Endothelial cell of umbilical vein (primary cell): ENCODE measurements around the gene COX14. TPM values are rescaled to one million over a fixed set of nuclear protein-coding genes. Genes with fewer than 3 reads are reported as not detected.

Source experiments
- BruUV-seq: library from RNA; stranded (reverse); fragments of 400-500 nt; replicated peaks from 2 replicates; lab custom pipeline; 2021; lab: Mats Ljungman, UMichigan
- CTCF ChIA-PET: fragments of 300-600, 350-600 bp; sonication (Branson Sonifier 250); formaldehyde crosslinking; loops from one replicate; lab custom pipeline; 2021; ENCODE audit warnings: antibody characterized with exemption, inconsistent platforms; lab: Charles Lee
- POLR2A ChIA-PET: fragments of 300-600, 350-600 bp; sonication (Branson Sonifier 250); formaldehyde crosslinking; loops from one replicate; lab custom pipeline; 2021; ENCODE audit warnings: antibody characterized with exemption, inconsistent platforms; lab: Charles Lee
- DNase-seq: peaks from one replicate; pipeline ENCODE4 v3.0.0-alpha.2; 2011; ENCODE audit warnings: low read depth, low spot score
- FAIRE-seq: peaks from 2 replicates; lab custom pipeline; 2011; peaks lifted over from hg19 to GRCh38; lab: Jason Lieb, UNC
- H2AFZ ChIP-seq: 2 replicates; pipeline ENCODE4 v1.6.0; 2012; ENCODE audit warnings: low read depth, low read length, control low read depth, inconsistent platforms
- H3K27ac ChIP-seq: 2 replicates; pipeline ENCODE4 v1.5.1; 2011; ENCODE audit warnings: low read depth, mild to moderate bottlenecking, control low read depth, low read length, moderate library complexity; ENCODE audit not compliant: insufficient read depth
- H3K27me3 ChIP-seq, 2 experiments: 2 replicates each; pipeline versions ENCODE4 v1.6.0 to v1.6.1; 2011; ENCODE audit warnings: low read length in 2 of 2, mixed read lengths in 1 of 2; ENCODE audit not compliant: control insufficient read depth in 2 of 2, insufficient read depth in 2 of 2
- H3K36me3 ChIP-seq, 2 experiments: 2 replicates in 1 of 2; 3 replicates in 1 of 2; pipeline ENCODE4 v1.5.1; 2011; ENCODE audit warnings: low read length in 2 of 2, mild to moderate bottlenecking in 1 of 2, moderate library complexity in 1 of 2; ENCODE audit not compliant: control insufficient read depth in 2 of 2, insufficient read depth in 2 of 2; ENCODE audit errors: extremely low read depth in 1 of 2
- H3K4me1 ChIP-seq: 3 replicates; pipeline ENCODE4 v1.5.1; 2011; ENCODE audit warnings: mild to moderate bottlenecking, low read length; ENCODE audit not compliant: control insufficient read depth, insufficient read depth; ENCODE audit errors: extremely low read depth
- H3K4me2 ChIP-seq: 2 replicates; pipeline ENCODE4 v1.6.1; 2011; ENCODE audit warnings: low read length, control low read depth, mixed read lengths; ENCODE audit not compliant: insufficient read depth
- H3K4me3 ChIP-seq, 3 experiments: fragments of 200-600 bp in 1 of 3; sonication (generic), shearing (Covaris generic) in 1 of 3; replicated peaks in 1 of 3; 2 replicates each; pipeline ENCODE4 v1.5.1; 2011 to 2016; ENCODE audit warnings: control low read depth in 3 of 3, low read length in 3 of 3, mild to moderate bottlenecking in 2 of 3, inconsistent platforms in 1 of 3, low read depth in 1 of 3, moderate library complexity in 1 of 3; ENCODE audit not compliant: insufficient read depth in 1 of 3
- H3K79me2 ChIP-seq: 2 replicates; pipeline ENCODE4 v1.6.0; 2012; ENCODE audit warnings: low read length, inconsistent platforms; ENCODE audit not compliant: control insufficient read depth, insufficient read depth
- H3K9ac ChIP-seq: replicated peaks from 2 replicates; pipeline ENCODE3; 2011; ENCODE audit warnings: low read length, control low read depth; ENCODE audit not compliant: insufficient read depth; ENCODE audit errors: extremely low read depth
- H3K9me1 ChIP-seq: replicated peaks from 3 replicates; pipeline ENCODE4 v1.6.0; 2011; ENCODE audit warnings: mild to moderate bottlenecking, low read length; ENCODE audit not compliant: control insufficient read depth, insufficient read depth; ENCODE audit errors: extremely low read depth
- H3K9me3 ChIP-seq: replicated peaks from 2 replicates; pipeline ENCODE4 v1.5.1; 2012; ENCODE audit warnings: low read length, inconsistent platforms; ENCODE audit not compliant: control insufficient read depth, insufficient read depth
- H4K20me1 ChIP-seq: replicated peaks from 2 replicates; pipeline ENCODE3; 2011; ENCODE audit warnings: mild to moderate bottlenecking, low read length; ENCODE audit not compliant: control insufficient read depth, insufficient read depth; ENCODE audit errors: extremely low read depth
- EZH2 ChIP-seq: IDR thresholded peaks from 2 replicates; pipeline ENCODE4 v1.6.1; 2012; ENCODE audit warnings: borderline replicate concordance, low read depth, mild to moderate bottlenecking, moderate library complexity, low read length, inconsistent platforms; ENCODE audit not compliant: severe bottlenecking
- FOS ChIP-seq: IDR thresholded peaks from 2 replicates; pipeline ENCODE4 v1.6.1; 2011; ENCODE audit warnings: mild to moderate bottlenecking, low read length, moderate library complexity, borderline replicate concordance; ENCODE audit not compliant: insufficient read depth
- GATA2 ChIP-seq: IDR thresholded peaks from 2 replicates; pipeline ENCODE4 v1.7.0; 2011; ENCODE audit warnings: low read depth, mild to moderate bottlenecking, moderate library complexity, mixed read lengths, low read length; ENCODE audit not compliant: insufficient read length, insufficient read depth
- JUN ChIP-seq: IDR thresholded peaks from 2 replicates; pipeline ENCODE4 v1.6.1; 2011; ENCODE audit warnings: borderline replicate concordance, low read depth; ENCODE audit not compliant: insufficient read length, insufficient read depth
- MYC ChIP-seq: IDR thresholded peaks from one replicate; pipeline ENCODE4 v1.6.1; 2011; ENCODE audit warnings: mild to moderate bottlenecking, low read depth, low read length
- POLR2A ChIP-seq: IDR thresholded peaks from 2 replicates; pipeline ENCODE4 v1.6.1; 2012; ENCODE audit warnings: low read depth, mild to moderate bottlenecking, control low read depth, low read length
- POLR2AphosphoS5 ChIP-seq: IDR thresholded peaks from 2 replicates; pipeline ENCODE4 v1.6.1; 2012; ENCODE audit warnings: low read depth, mild to moderate bottlenecking, control low read depth, low read length, moderate library complexity; ENCODE audit not compliant: insufficient read depth
- dilution Hi-C: fragments of 300-500 bp; cut with MboI; formaldehyde crosslinking; loops from one replicate; pipeline ENCODE4 v1.15.0; 2019; ENCODE audit warnings: low sequenced_read_pairs; ENCODE audit not compliant: extremely low pct_ligation_motif_present
- intact Hi-C: fragments of 100-400 bp; cut with micrococcal nuclease; formaldehyde crosslinking; loops from one replicate; pipeline ENCODE4 v1.10.0; 2022
- polyA plus RNA-seq, 4 experiments: library from polyadenylated mRNA; depleted of rRNA in 3 of 4; stranded (reverse) in 3 of 4; unstranded in 1 of 4; fragments of >200 nt; gene quantifications; 2 replicates each; pipeline versions ENCODE4 v1.2.1 to v1.2.3, GENCODE V29; 2011 to 2012; ENCODE audit warnings: missing spikeins in 1 of 4
- total RNA-seq: library from RNA; stranded (reverse); gene quantifications from 2 replicates; pipeline ENCODE4 v1.2.3, GENCODE V29; 2021
- TF ChIP-seq, protein P1 (sequence below): IDR thresholded peaks from 2 replicates; pipeline ENCODE4 v1.6.1; 2011; ENCODE audit not compliant: insufficient read depth, insufficient read length
- TF ChIP-seq, protein P2 (sequence below), 2 donors: IDR thresholded peaks; 1 replicate in 1 of 2; 2 replicates in 1 of 2; pipeline ENCODE4 v1.5.1; 2011; ENCODE audit warnings: low read length in 2 of 2, mild to moderate bottlenecking in 2 of 2, moderate library complexity in 2 of 2, control low read depth in 1 of 2, inconsistent platforms in 1 of 2, low read depth in 1 of 2; ENCODE audit not compliant: insufficient read depth in 1 of 2; ENCODE audit errors: extremely low read depth in 1 of 2

The COX14 gene
- total and polyA plus RNA-seq, 2 donors (not counting 3 experiments of a cell fraction or from before 2014, with no cell fraction given): 40.3 to 106 TPM

DNA sequence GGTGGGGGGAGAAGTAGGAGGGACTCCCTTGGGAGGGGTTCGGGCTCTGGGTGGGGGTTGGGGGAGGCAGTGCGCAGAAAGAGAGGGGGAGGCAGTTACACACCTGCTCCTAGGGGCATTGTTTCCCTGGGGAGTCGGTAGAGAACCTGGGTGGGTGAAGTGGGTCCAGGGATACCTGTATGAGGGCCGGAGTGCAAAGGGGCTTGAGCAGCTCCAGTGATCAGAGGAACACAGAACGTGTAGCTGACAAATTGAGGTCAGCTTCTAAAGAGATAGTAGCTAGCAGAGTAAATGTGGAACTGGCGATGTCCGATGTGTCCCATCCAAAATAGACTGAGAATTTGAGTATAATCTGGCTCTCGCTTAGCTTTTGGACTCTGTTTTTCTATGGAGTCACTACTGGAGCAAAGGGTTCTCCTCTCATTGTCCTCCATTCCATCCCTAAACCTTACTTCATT lies 26.4 kb upstream of the COX14 start:
- DNase-seq (no peak), FAIRE-seq (peak; percentile 58)
- H2AFZ ChIP-seq: no peak overlapping the region
- H3K9me3 ChIP-seq: no peaks in the 10 kb centered on the region
- POLR2A ChIA-PET: interaction anchor here (1.0 to 1.9 kb wide), 4 partner anchors 26 to 229 kb away, joined by 3 to 17 read pairs (median 6); partner anchors contain the start of genes CERS5 and COX14
- peak overlapping the region; percentile 6 for H3K9ac ChIP-seq
- no peak overlapping the region for H3K27ac ChIP-seq
- CTCF ChIA-PET: interaction anchor here (1.0 to 5.6 kb wide), 24 partner anchors 9 to 229 kb away, joined by 3 to 89 read pairs (median 4); partner anchors contain the start of genes CERS5, COX14, LIMA1 and RACGAP1
- H3K79me2 ChIP-seq: peaks cover 16% of the 10 kb centered on the region
- intact Hi-C loops: loop anchor here (1.0 kb wide), 2 partner anchors 10 to 27 kb away; partner anchors contain the start of gene COX14
- H3K36me3 ChIP-seq: peaks cover 22 to 25% of the 10 kb centered on the region in 2 experiments
- H3K27me3 ChIP-seq: no peaks in the 10 kb centered on the region
- no peaks in the 10 kb centered on the region for H3K9me1 ChIP-seq
- H4K20me1 ChIP-seq: no peaks in the 10 kb centered on the region
- no TSS peak for BruUV-seq
- dilution Hi-C loops: no loop called here
- H3K4me2 ChIP-seq: peak overlapping the region; percentile 32
- TF ChIP-seq, protein P1, sequence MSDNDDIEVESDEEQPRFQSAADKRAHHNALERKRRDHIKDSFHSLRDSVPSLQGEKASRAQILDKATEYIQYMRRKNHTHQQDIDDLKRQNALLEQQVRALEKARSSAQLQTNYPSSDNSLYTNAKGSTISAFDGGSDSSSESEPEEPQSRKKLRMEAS: no peak
- TF ChIP-seq, protein P2, sequence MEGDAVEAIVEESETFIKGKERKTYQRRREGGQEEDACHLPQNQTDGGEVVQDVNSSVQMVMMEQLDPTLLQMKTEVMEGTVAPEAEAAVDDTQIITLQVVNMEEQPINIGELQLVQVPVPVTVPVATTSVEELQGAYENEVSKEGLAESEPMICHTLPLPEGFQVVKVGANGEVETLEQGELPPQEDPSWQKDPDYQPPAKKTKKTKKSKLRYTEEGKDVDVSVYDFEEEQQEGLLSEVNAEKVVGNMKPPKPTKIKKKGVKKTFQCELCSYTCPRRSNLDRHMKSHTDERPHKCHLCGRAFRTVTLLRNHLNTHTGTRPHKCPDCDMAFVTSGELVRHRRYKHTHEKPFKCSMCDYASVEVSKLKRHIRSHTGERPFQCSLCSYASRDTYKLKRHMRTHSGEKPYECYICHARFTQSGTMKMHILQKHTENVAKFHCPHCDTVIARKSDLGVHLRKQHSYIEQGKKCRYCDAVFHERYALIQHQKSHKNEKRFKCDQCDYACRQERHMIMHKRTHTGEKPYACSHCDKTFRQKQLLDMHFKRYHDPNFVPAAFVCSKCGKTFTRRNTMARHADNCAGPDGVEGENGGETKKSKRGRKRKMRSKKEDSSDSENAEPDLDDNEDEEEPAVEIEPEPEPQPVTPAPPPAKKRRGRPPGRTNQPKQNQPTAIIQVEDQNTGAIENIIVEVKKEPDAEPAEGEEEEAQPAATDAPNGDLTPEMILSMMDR (IDR thresholded peaks at IDR 0.05; ENCODE audit: extremely low read depth in 1 of 2, insufficient read depth in 1 of 2, low read depth in 1 of 2, low read length in 2 of 2): no peak
- TF ChIP-seq MYC: no peak
- H3K4me1 ChIP-seq: peaks cover 35% of the 10 kb centered on the region
- peak overlapping the region; percentile 51 to 80 (median 52) for H3K4me3 ChIP-seq

DNA sequence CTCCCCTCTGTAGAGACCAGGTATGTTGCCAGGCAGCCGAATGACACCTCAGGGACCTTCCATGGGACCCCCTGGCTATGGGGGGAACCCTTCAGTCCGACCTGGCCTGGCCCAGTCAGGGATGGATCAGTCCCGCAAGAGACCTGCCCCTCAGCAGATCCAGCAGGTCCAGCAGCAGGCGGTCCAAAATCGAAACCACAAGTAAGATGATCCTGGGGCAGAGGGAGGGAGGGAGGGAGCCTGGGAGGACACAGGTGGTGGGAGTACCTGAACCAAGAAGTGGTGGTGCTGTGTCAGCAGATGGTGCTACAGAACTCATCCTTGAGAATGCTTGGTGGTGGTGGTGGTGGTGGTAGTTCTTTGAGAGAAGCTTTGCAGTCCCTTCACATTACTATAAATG lies 25.9 kb upstream of the COX14 start:
- no peak overlapping the region for H3K27ac ChIP-seq

More for the DNA sequence above, 25.9 kb upstream of the COX14 start:
- ChIA-PET POLR2A (interaction anchor here (1.9 kb wide), 1 partner anchor 25 kb away, joined by 17 read pairs; the partner anchor contains the start of gene COX14), CTCF (interaction anchor here (2.7 to 5.6 kb wide), 2 partner anchors 25 to 89 kb away, joined by 17 to 89 read pairs; partner anchors contain the start of gene COX14)
- no peak for FAIRE-seq
- Histone ChIP-seq H3K4me3 (peak overlapping the region in 1 of 3 experiments; percentile 52), H3K9me1 (no peaks in the 10 kb centered on the region), H3K27me3 (no peaks in the 10 kb centered on the region), H3K4me2 (peak overlapping the region; percentile 32), H3K9ac (peak overlapping the region; percentile 6), H3K4me1 (peaks cover 35% of the 10 kb centered on the region), H2AFZ (no peak overlapping the region), H3K9me3 (no peaks in the 10 kb centered on the region), H4K20me1 (no peaks in the 10 kb centered on the region), H3K36me3 (peaks cover 22 to 25% of the 10 kb centered on the region in 2 experiments), H3K79me2 (peaks cover 16% of the 10 kb centered on the region)
- intact Hi-C loops (no loop called here), dilution Hi-C loops (no loop called here)
- no peak for DNase-seq
- no TSS peak for BruUV-seq
- no peak for TF ChIP-seq JUN
- no peak for TF ChIP-seq FOS
- TF ChIP-seq, protein P2 (IDR thresholded peaks at IDR 0.05; ENCODE audit: extremely low read depth in 1 of 2, insufficient read depth in 1 of 2, low read depth in 1 of 2, low read length in 2 of 2): no peak
- no peak for TF ChIP-seq POLR2A
- no peak for TF ChIP-seq MYC
- no peak for TF ChIP-seq EZH2
- no peak for TF ChIP-seq POLR2AphosphoS5
- TF ChIP-seq, protein P1: no peak
- TF ChIP-seq GATA2: no peak
